SK-N-SH (cell line): Measurements from ENCODE around the gene LRRC27. TPM values are rescaled to one million over a fixed set of nuclear protein-coding genes. Genes with fewer than 3 reads are reported as not detected.

Experiments used
- CTCF ChIA-PET: fragments of 300-600, 350-600 bp; formaldehyde crosslinking; extraction: SDS; loops from one replicate; lab custom pipeline; 2021; lab: Yijun Ruan, JAX
- POLR2A ChIA-PET: fragments of 350-600 bp; sonication (Branson Sonifier 250); formaldehyde crosslinking; extraction: SDS; loops from one replicate; lab custom pipeline; 2020; ENCODE audit warnings: antibody characterized with exemption, inconsistent platforms; lab: Yijun Ruan, JAX
- DNase-seq: peaks from one replicate; pipeline ENCODE4 v3.0.0; 2012
- H2AFZ ChIP-seq: fragments of 200-600 bp; sonication (generic); 2 replicates; pipeline ENCODE4 v1.8.1; 2016; ENCODE audit warnings: antibody characterized with exemption, mild to moderate bottlenecking, low read depth
- H3F3A ChIP-seq: fragments of 200-600 bp; sonication (generic); replicated peaks from 2 replicates; pipeline ENCODE3; 2016; ENCODE audit warnings: antibody characterized with exemption, mild to moderate bottlenecking; ENCODE audit not compliant: insufficient read depth
- H3K27ac ChIP-seq, 2 experiments: fragments of 200-500 bp in 1 of 2; fragments of 200-600 bp in 1 of 2; sonication (Bioruptor generic) in 1 of 2; sonication (generic), shearing (Covaris generic) in 1 of 2; 2 replicates each; pipeline versions ENCODE4 v1.5.1 to v1.6.1; 2014 to 2016; ENCODE audit warnings: low read depth in 2 of 2, inconsistent platforms in 1 of 2, low read length in 1 of 2, mild to moderate bottlenecking in 1 of 2, mixed read lengths in 1 of 2
- H3K27me3 ChIP-seq: fragments of 200-600 bp; sonication (generic), shearing (Covaris generic); 2 replicates; pipeline ENCODE4 v1.6.1; 2016; ENCODE audit warnings: mixed run types; ENCODE audit not compliant: insufficient read depth
- H3K36me3 ChIP-seq, 2 experiments: fragments of 200-500 bp in 1 of 2; fragments of 200-600 bp in 1 of 2; sonication (Bioruptor generic) in 1 of 2; sonication (generic) in 1 of 2; replicated peaks in 1 of 2; 2 replicates each; pipeline versions ENCODE3 to v1.5.1; 2014 to 2016; ENCODE audit warnings: low read length in 1 of 2, mild to moderate bottlenecking in 1 of 2; ENCODE audit not compliant: insufficient read depth in 2 of 2, control insufficient read depth in 1 of 2
- H3K4me1 ChIP-seq, 2 experiments: fragments of 200-500 bp in 1 of 2; fragments of 200-600 bp in 1 of 2; sonication (Bioruptor generic) in 1 of 2; sonication (generic), shearing (Covaris generic) in 1 of 2; 2 replicates each; pipeline versions ENCODE4 v1.5.1 to v1.6.1; 2014 to 2016; ENCODE audit warnings: low read depth in 1 of 2, low read length in 1 of 2, mixed run types in 1 of 2; ENCODE audit not compliant: insufficient read depth in 2 of 2, control insufficient read depth in 1 of 2
- H3K4me2 ChIP-seq: fragments of 200-600 bp; sonication (generic), shearing (Covaris generic); 2 replicates; pipeline ENCODE4 v1.6.1; 2017; ENCODE audit warnings: mixed run types
- H3K4me3 ChIP-seq, 2 experiments: fragments of 200-500 bp in 1 of 2; fragments of 200-600 bp in 1 of 2; sonication (Bioruptor generic) in 1 of 2; sonication (generic), shearing (Covaris generic) in 1 of 2; 2 replicates each; pipeline versions ENCODE4 v1.5.1 to v1.8.1; 2014 to 2016; ENCODE audit warnings: low read depth in 2 of 2, inconsistent platforms in 1 of 2, low read length in 1 of 2, mild to moderate bottlenecking in 1 of 2, mixed read lengths in 1 of 2, moderate library complexity in 1 of 2
- H3K79me2 ChIP-seq: fragments of 200-600 bp; sonication (generic); 2 replicates; pipeline ENCODE4 v1.8.1; 2017; ENCODE audit warnings: mild to moderate bottlenecking; ENCODE audit not compliant: insufficient read depth
- H3K9ac ChIP-seq: fragments of 200-600 bp; sonication (generic); 2 replicates; pipeline ENCODE4 v1.6.1; 2017; ENCODE audit warnings: mixed run types
- H3K9me2 ChIP-seq: fragments of 200-600 bp; sonication (generic); 2 replicates; pipeline ENCODE4 v1.6.1; 2017; ENCODE audit warnings: mixed run types
- H3K9me3 ChIP-seq: fragments of 200-600 bp; sonication (generic); 2 replicates; pipeline ENCODE4 v1.6.1; 2017; ENCODE audit warnings: mixed run types, mild to moderate bottlenecking, moderate library complexity
- H4K20me1 ChIP-seq: fragments of 200-600 bp; sonication (generic); 2 replicates; pipeline ENCODE4 v1.6.1; 2017; ENCODE audit warnings: mild to moderate bottlenecking, mixed run types; ENCODE audit not compliant: insufficient read depth
- EZH2phosphoT487 ChIP-seq: fragments of 200-600 bp; sonication (generic); IDR thresholded peaks from 2 replicates; pipeline ENCODE4 v1.6.1; 2017; ENCODE audit warnings: low read depth, mixed run types, mild to moderate bottlenecking, antibody characterized with exemption, moderate library complexity, borderline replicate concordance
- MEF2A ChIP-seq: IDR thresholded peaks from 2 replicates; pipeline ENCODE4 v1.4.0; 2012; ENCODE audit warnings: low read depth, borderline replicate concordance
- NRF1 ChIP-seq: IDR thresholded peaks from 2 replicates; pipeline ENCODE4 v1.6.1; 2012; ENCODE audit warnings: low read depth, mild to moderate bottlenecking, low read length
- RFX5 ChIP-seq: IDR thresholded peaks from 2 replicates; pipeline ENCODE4 v1.6.1; 2012; ENCODE audit warnings: mild to moderate bottlenecking, improper control_type of control experiment, low read length
- SIN3A ChIP-seq: IDR thresholded peaks from 2 replicates; pipeline ENCODE4 v1.6.1; 2012; ENCODE audit warnings: low read depth, mild to moderate bottlenecking, low read length, moderate library complexity, borderline replicate concordance
- TEAD4 ChIP-seq: IDR thresholded peaks from 2 replicates; pipeline ENCODE4 v1.4.0; 2012; ENCODE audit warnings: mild to moderate bottlenecking, borderline replicate concordance; ENCODE audit not compliant: insufficient read depth
- WGBS: methylation state at CpG from one replicate; pipeline ENCODE4 v1.1.6; 2017; ENCODE audit warnings: low lambda C conversion rate; 5-methylcytosine and 5-hydroxymethylcytosine counted together
- polyA plus RNA-seq, 3 experiments: library from polyadenylated mRNA; depleted of rRNA; stranded (reverse); fragments of >200 nt; gene quantifications; 2 replicates each; pipeline ENCODE4 v1.2.3, GENCODE V29; 2012
- TF ChIP-seq, protein P1 (sequence below): fragments of 150-350 bp; IDR thresholded peaks from 2 replicates; pipeline ENCODE4 v1.6.1; 2016; ENCODE audit warnings: mild to moderate bottlenecking, low read depth, low read length
- TF ChIP-seq, protein P2 (sequence below): IDR thresholded peaks from 2 replicates; pipeline ENCODE4 v1.4.0; 2012; ENCODE audit warnings: low read depth

Gene LRRC27
- polyA plus RNA-seq, 1 of the 3 experiments (the other 2 are of a cell fraction) = 10.0 TPM

DNA sequence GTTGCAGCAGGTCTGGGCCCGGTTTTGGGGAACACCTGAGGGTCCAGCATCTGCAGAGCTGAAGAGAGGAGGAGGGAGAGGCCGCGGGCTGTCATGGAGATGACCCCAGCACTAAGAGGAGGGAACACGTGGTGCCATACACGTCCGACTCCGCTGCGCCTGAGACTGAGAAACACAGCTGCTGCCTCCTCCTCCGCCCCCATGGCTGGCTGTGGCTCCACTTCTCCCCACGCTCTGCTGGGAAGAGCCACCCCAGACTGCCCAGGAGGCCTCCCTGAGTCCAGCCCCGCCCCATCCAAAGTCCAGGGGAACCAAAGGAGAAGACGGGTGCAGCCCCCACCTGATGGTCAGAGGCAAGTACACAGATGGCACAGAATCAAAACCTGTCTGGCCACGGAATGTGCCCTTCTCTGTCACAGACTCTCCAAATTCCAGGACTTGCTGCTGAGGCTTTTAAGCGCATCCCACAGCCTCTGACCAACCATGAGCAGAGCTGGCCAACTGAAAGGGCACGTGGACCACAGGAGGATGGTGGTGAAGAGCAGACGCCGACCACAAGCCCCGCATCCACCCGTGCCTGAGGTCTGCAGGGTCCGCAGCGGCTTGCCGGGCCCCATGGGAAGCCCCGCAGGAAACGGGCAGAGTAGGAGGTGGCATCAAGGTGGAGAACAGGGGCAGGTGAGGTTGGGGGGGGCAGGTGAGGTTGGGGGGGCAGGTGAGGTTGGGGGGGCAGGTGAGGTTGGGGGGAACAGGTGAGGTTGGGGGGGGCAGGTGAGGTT is 48.2 kb upstream of the LRRC27 start:
- ChIA-PET CTCF (no interaction called here), POLR2A (interaction anchor here (0.5 kb wide), 1 partner anchor 980 kb away, joined by 5 read pairs; no protein-coding TSS in a partner anchor)
- Histone ChIP-seq H3K4me3 (no peak overlapping the region), H3K4me2 (no peak overlapping the region), H3K27ac (no peak overlapping the region), H3K9me3 (no peaks in the 10 kb centered on the region), H3K9me2 (no peaks in the 10 kb centered on the region), H3K9ac (no peak overlapping the region), H3K27me3 (no peaks in the 10 kb centered on the region), H4K20me1 (no peaks in the 10 kb centered on the region), H3K36me3 (no peaks in the 10 kb centered on the region), H2AFZ (no peak overlapping the region), H3K79me2 (no peaks in the 10 kb centered on the region), H3F3A (no peaks in the 10 kb centered on the region), H3K4me1 (peaks cover 0 to 25% of the 10 kb centered on the region in 2 experiments; a peak in 2 of 4 replicates)
- no peak for DNase-seq
- 80% methylated on average over 21 of the region's 24 CpGs for WGBS
- TF ChIP-seq, protein P1, sequence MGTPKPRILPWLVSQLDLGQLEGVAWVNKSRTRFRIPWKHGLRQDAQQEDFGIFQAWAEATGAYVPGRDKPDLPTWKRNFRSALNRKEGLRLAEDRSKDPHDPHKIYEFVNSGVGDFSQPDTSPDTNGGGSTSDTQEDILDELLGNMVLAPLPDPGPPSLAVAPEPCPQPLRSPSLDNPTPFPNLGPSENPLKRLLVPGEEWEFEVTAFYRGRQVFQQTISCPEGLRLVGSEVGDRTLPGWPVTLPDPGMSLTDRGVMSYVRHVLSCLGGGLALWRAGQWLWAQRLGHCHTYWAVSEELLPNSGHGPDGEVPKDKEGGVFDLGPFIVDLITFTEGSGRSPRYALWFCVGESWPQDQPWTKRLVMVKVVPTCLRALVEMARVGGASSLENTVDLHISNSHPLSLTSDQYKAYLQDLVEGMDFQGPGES = no peak
- no peak for TF ChIP-seq TEAD4
- TF ChIP-seq EZH2phosphoT487 = no peak

DNA sequence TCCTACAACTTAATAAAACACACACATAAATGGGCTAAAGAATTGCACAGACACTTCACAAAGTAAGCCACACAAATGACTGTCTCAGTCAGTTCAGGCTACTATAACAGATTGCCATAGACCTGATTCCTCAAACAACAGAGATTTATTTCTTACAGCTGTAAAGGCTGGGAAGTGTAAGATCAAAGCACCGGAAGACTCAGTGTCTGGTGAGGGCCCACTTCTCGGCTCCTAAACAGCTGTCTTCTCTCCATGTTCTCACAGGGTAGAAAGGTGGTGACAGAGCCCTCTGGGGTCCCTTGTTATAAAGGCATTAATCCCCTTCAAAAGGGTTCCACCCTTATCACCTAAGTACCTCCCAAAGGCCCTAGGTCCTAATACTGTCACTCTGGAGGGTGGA is 42.6 kb upstream of the LRRC27 start:
- no peak overlapping the region for H3K9ac ChIP-seq
- no peaks in the 10 kb centered on the region for H3K9me2 ChIP-seq
- no peak for TF ChIP-seq MEF2A
- TF ChIP-seq, protein P2, sequence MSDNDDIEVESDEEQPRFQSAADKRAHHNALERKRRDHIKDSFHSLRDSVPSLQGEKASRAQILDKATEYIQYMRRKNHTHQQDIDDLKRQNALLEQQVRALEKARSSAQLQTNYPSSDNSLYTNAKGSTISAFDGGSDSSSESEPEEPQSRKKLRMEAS = no peak
- no peak for TF ChIP-seq RFX5
- TF ChIP-seq, protein P1 = no peak
- TF ChIP-seq NRF1 = no peak
- TF ChIP-seq TEAD4 = no peak
- no peak for TF ChIP-seq SIN3A
- TF ChIP-seq, all 33 proteins: peak for 0
- Histone ChIP-seq H3K27me3 (no peaks in the 10 kb centered on the region), H3K79me2 (no peaks in the 10 kb centered on the region), H3K4me3 (no peak overlapping the region), H3F3A (no peaks in the 10 kb centered on the region), H3K4me2 (no peak overlapping the region), H3K36me3 (no peaks in the 10 kb centered on the region), H2AFZ (no peak overlapping the region), H4K20me1 (no peaks in the 10 kb centered on the region), H3K9me3 (no peaks in the 10 kb centered on the region), H3K4me1 (peaks cover 0 to 34% of the 10 kb centered on the region in 2 experiments; a peak in 2 of 4 replicates), H3K27ac (no peak overlapping the region)
- DNase-seq = no peak
- POLR2A ChIA-PET = no interaction called here
- 94% methylated on average over 2 of the region's 2 CpGs for WGBS
- CTCF ChIA-PET = no interaction called here
